HuH-7 (cell line): Measurements from ENCODE around the gene INPP4A.
"Not testable (repeated sequence)": the region's sequence is repeated elsewhere in the genome, so short reads cannot be mapped to it uniquely, and the experiment has no call there.

Experiments
- DNase-seq: peaks from one replicate; pipeline ENCODE4 v3.0.0; 2011; ENCODE audit warnings: low spot score

Gene INPP4A

GRCh38 chr2:98444436-98445176 lies at the start of gene INPP4A:
INPP4A (plus strand) TSS chr2:98444858; CDS start chr2:98520049, 75,191 bp downstream.
- DNase-seq = peak; percentile 96

- no peak for DNase-seq
These were observed 48.7 kb upstream of the INPP4A start for GRCh38 chr2:98395977-98396376.

GRCh38 chr2:98396745-98397355 lies 47.8 kb upstream of the INPP4A start:
- no peak for DNase-seq

- DNase-seq = no peak
These were observed 45.5 kb upstream of the INPP4A start for GRCh38 chr2:98399140-98399539.

GRCh38 chr2:98403878-98404277 lies 40.8 kb upstream of the INPP4A start:
- DNase-seq = no peak

GRCh38 chr2:98404556-98405250 lies 40.0 kb upstream of the INPP4A start:
- DNase-seq = no peak

GRCh38 chr2:98405301-98405700 lies 39.4 kb upstream of the INPP4A start:
- DNase-seq = no peak

GRCh38 chr2:98408155-98408554 lies 36.5 kb upstream of the INPP4A start:
- DNase-seq = no peak

GRCh38 chr2:98412751-98413458 lies 31.8 kb upstream of the INPP4A start:
- peak; percentile 74 for DNase-seq

GRCh38 chr2:98414246-98414645 lies 30.4 kb upstream of the INPP4A start:
- DNase-seq = not testable (repeated sequence)

- DNase-seq = not testable (repeated sequence)
These were observed 28.9 kb upstream of the INPP4A start for GRCh38 chr2:98415719-98416248.

GRCh38 chr2:98416383-98417159 lies 28.1 kb upstream of the INPP4A start:
- no peak for DNase-seq

GRCh38 chr2:98419544-98419943 lies 25.1 kb upstream of the INPP4A start:
- DNase-seq = no peak

GRCh38 chr2:98419977-98420725 lies 24.5 kb upstream of the INPP4A start:
- no peak for DNase-seq

GRCh38 chr2:98422449-98422848 lies 22.2 kb upstream of the INPP4A start:
- DNase-seq = no peak

- no peak for DNase-seq
These were observed 17.9 kb upstream of the INPP4A start for GRCh38 chr2:98426771-98427170.

GRCh38 chr2:98432145-98432544 lies 12.5 kb upstream of the INPP4A start:
- no peak for DNase-seq

- no peak for DNase-seq
These were observed 11.2 kb upstream of the INPP4A start for GRCh38 chr2:98433363-98433964.

- no peak for DNase-seq
These were observed 10.2 kb upstream of the INPP4A start for GRCh38 chr2:98434492-98434891.

GRCh38 chr2:98435670-98436069 lies 9.0 kb upstream of the INPP4A start:
- not testable (repeated sequence) for DNase-seq
